ENCODE results near the gene ELP4. TPM values are rescaled to one million over a fixed set of nuclear protein-coding genes. Genes with fewer than 3 reads are reported as not detected.
A peak's percentile ranks its signal among the peaks of the same experiment; 100 is the strongest.

The ELP4 gene
- total and polyA plus RNA-seq, 3 experiments from 2014 or later: 18.4 to 23.2 (median 20.5) TPM

DNA sequence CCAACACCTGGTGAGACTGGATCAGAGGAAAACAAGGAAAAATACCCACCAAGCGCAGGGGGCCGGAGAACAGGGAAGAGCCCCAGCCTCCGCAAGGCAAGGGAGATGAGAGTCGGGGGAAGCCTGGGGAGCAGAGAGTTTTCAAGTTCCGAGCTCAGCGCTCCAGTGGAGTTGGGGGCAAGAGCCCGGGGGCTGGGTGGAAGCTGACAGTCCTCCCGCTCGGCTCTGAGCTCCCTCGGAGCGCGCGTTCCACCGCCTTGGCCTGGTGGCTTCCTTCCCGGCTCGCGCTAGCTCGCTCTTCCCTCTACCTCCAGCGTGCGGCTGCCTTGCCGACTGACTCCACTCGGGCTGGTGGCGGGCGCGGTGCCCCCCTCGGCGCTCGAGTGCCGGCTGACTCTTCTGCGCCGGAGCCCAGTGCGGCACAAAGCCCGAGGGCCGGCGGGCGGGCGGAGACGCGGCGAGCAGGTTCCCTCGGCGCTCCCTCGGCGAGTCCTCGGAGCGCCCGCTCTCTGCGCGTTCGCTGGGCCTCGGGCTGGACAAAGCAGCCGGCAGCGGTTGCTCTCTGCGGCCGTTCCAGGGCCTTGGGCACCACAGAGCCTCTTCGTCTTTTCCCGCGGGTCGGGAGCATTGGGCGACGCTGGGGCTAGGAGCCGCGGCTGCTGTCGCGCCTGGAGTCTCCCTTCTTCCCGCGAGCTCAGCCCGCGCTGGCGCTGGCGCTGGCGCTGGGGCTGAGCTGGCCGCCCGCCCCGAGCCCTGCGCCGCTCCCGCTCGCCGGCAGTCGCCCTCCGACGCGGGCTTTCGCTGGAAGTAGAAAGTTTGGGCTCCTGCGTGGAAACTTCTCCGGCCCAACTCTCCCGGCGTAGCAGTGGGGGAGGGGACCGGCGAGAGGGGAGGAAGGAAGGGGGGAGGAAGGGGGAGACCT lies 300.6 kb downstream of the ELP4 start:
- CTCF ChIA-PET: no interaction called here
- H3K9me3 ChIP-seq (ENCODE audit: low read length): no peaks in the 10 kb centered on the region
- Mint-ChIP-seq H3K4me3 (peak overlapping the region; percentile 74 to 84 (median 83)), H3K4me1 (peaks cover 44 to 62% (median 49%) of the 10 kb centered on the region in 3 donors), H3K36me3 (no peaks in the 10 kb centered on the region), H3K27me3 (peaks cover 72 to 77% of the 10 kb centered on the region in 2 donors), H3K9me3 (peaks cover 0 to 27% (median 9%) of the 10 kb centered on the region in 5 donors), H3K27ac (peak overlapping the region in 1 of 8 donors; percentile 6)
- H3K36me3 ChIP-seq (ENCODE audit: insufficient read depth, low read length): no peaks in the 10 kb centered on the region
- DNase-seq: no peak
- POLR2A ChIA-PET: no interaction called here
- H3K4me3 ChIP-seq (ENCODE audit: low read length): peak overlapping the region; percentile 58
- H3K27me3 ChIP-seq (ENCODE audit: insufficient read depth, low read length, poor library complexity, severe bottlenecking): peaks cover 84% of the 10 kb centered on the region
- H3K4me1 ChIP-seq (ENCODE audit: insufficient read depth, low read length): peaks cover 44% of the 10 kb centered on the region
- H3K27ac ChIP-seq (ENCODE audit: low read depth, low read length): peak overlapping the region; percentile 24

DNA sequence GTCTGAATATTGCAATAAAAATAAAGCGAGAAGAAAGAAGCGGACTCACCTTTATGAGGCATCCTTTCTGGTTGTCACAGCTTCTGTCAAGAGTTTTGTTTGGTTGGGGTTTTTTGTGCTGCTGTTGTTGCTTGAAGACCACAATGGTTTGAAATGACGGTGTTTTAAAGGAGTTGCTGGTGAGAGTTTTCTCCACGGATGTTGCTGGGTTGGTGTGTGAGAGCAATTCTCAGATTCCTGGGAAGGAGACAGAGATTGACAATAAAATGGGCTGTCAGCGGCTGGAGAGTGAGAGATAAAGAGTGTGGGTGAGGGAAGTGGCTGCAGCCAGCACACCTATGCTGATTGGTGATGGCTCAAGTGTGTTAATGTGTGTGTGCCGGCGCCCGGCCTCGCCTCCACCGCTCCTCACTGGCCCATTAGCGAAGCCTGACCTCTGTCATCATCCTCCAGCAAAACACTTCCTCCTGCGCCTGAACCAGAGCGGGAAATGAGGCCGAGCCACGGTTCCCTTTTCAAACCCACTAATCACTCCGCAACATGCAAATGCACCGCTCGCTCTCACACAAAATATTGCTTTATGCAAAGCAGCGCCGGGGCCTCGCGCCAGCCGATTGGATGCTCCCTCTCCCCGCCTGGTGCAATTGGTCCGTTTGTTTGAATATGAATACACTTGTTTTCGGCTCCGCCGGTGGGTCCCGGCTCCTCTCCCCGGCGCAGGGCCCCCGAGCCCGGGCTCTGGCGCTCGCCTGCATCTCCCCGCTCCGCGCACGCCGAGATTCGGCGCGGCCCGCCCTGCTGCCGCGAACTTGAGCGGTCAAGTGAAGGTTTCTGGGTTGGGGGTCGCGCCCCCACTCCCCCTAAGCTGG lies 301.4 kb downstream of the ELP4 start, which contains the start of gene PAX6:
PAX6 (minus strand) TSS at position 544 of the 869 bp plus-strand sequence. CDS start 4,911 bp downstream, outside the sequence.
- no peaks in the 10 kb centered on the region for H3K36me3 ChIP-seq (ENCODE audit: insufficient read depth, low read length)
- H3K9me3 ChIP-seq (ENCODE audit: low read length): no peaks in the 10 kb centered on the region
- peak in 3 of 5 donors; percentile 10 to 35 (median 31) for DNase-seq
- peaks cover 76 to 79% of the 10 kb centered on the region in 2 donors for H3K27me3 Mint-ChIP-seq
- peak within 1 kb of the TSS in 5 of 8 donors; percentile 17 to 82 (median 51) for H3K27ac Mint-ChIP-seq
- H3K27ac ChIP-seq (ENCODE audit: low read depth, low read length): peak within 1 kb of the TSS; percentile 24
- CTCF ChIA-PET: no interaction called here
- POLR2A ChIA-PET: no interaction called here
- no peaks in the 10 kb centered on the region for H3K36me3 Mint-ChIP-seq
- peak within 1 kb of the TSS; percentile 75 to 92 (median 84) for H3K4me3 Mint-ChIP-seq
- peaks cover 0 to 27% (median 9%) of the 10 kb centered on the region in 5 donors for H3K9me3 Mint-ChIP-seq
- peaks cover 49 to 70% (median 58%) of the 10 kb centered on the region in 3 donors for H3K4me1 Mint-ChIP-seq
- H3K27me3 ChIP-seq (ENCODE audit: insufficient read depth, low read length, poor library complexity, severe bottlenecking): peaks cover 86% of the 10 kb centered on the region
- H3K4me3 ChIP-seq (ENCODE audit: low read length): peak within 1 kb of the TSS; percentile 58
- peaks cover 47% of the 10 kb centered on the region for H3K4me1 ChIP-seq (ENCODE audit: insufficient read depth, low read length)

DNA sequence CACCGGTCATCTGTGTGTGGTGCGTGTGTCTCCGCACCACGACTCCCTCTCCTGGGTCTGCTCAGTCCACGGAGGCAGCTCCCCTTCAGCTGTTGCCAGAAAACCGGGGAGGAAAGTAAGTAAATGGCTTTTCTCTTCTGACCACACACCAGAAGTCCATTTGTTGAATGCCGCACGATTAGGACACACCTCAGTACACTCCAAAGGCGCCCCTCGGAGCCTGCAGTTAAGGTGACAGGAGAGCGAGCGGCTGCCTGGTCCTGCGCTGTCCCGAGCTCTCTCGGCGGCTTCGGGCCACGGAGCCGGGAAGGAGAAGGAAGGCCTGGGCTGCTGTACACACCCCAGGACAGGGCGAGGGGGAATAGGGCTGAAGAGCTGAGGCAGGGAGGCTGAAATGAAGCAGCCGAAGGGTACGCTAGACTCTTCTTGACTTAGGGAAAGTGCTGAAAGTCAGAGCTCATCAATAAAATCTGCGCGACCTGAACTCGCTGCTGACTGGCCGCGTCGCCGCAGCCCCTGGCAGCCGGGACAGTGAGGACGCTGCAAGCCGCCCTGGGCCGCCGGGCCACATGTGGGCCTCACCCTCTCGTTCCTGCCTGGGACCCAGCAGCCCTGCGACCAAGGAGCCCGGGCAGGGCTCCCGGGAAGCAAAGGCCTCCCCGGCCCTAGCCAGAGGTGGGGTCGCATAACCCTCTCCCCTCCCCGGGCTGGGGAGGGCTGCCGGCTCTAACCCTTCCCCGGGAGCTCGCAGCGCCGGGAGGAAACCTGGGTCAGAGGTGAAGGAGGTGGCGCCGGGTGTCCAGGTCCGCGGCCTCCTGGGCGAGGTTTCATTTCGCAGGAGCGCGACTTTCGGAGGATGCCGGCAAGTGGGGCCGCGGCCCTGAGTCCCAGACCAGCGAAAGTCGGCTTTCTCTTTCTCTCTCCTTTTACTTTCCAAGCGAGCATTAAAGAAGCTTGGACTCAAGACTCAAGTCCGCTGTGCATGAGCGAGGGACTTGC lies 303.1 kb downstream of the ELP4 start:
- CTCF ChIA-PET: no interaction called here
- no peak for DNase-seq
- no peak overlapping the region for H3K27ac ChIP-seq (ENCODE audit: low read depth, low read length)
- peaks cover 85% of the 10 kb centered on the region for H3K27me3 ChIP-seq (ENCODE audit: insufficient read depth, low read length, poor library complexity, severe bottlenecking)
- peak overlapping the region in 4 of 8 donors; percentile 11 to 61 (median 36) for H3K27ac Mint-ChIP-seq
- peaks cover 0 to 18% (median 4%) of the 10 kb centered on the region in 5 donors for H3K9me3 Mint-ChIP-seq
- H3K4me1 Mint-ChIP-seq: peaks cover 54 to 75% (median 57%) of the 10 kb centered on the region in 3 donors
- no peaks in the 10 kb centered on the region for H3K36me3 Mint-ChIP-seq
- POLR2A ChIA-PET: no interaction called here
- no peaks in the 10 kb centered on the region for H3K9me3 ChIP-seq (ENCODE audit: low read length)
- H3K4me3 ChIP-seq (ENCODE audit: low read length): peak overlapping the region; percentile 41
- H3K4me1 ChIP-seq (ENCODE audit: insufficient read depth, low read length): peaks cover 47% of the 10 kb centered on the region
- peak overlapping the region; percentile 62 to 92 (median 83) for H3K4me3 Mint-ChIP-seq
- peaks cover 71 to 72% of the 10 kb centered on the region in 2 donors for H3K27me3 Mint-ChIP-seq
- H3K36me3 ChIP-seq (ENCODE audit: insufficient read depth, low read length): no peaks in the 10 kb centered on the region

DNA sequence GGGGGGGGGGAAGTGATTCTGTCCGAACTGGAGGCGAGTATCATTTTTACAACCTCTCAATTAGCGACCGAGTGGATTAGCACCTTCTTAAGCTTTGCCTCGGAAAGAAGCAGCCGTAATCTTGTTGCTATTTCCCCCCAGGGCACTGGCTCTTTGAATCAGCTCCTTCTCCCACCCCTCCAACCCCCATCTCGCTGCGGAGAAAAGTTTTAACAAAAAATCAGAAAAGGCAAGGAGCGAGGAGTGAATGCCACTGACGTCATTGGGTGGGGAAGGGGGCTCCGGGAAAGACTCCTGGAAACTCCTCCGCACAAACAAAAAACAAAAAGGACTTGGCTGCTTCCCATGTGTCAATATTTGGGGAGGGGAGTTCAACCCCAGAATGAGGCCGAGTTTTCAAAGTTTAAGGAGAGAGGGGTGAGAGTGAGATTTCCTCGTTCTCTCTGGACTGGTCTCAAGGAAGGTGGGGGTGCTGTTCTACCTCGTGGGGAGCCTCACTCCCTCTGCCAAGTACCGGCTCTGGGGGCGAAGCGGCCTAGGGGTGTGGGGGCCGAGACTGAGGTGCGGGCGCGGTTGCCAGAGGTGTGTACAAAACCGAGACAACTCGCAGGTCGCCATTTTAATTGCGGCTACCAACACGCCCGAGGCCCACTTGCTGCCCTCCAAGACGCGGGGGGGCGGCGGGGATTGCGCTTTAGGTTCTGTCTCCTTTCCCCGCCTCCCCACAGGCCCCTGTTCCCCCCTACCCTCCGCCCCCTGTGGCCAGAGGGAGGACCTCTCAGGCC lies 304.0 kb downstream of the ELP4 start:
- CTCF ChIA-PET: no interaction called here
- H3K27me3 ChIP-seq (ENCODE audit: insufficient read depth, low read length, poor library complexity, severe bottlenecking): peaks cover 85% of the 10 kb centered on the region
- H3K36me3 Mint-ChIP-seq: no peaks in the 10 kb centered on the region
- peak overlapping the region; percentile 62 to 92 (median 83) for H3K4me3 Mint-ChIP-seq
- no peaks in the 10 kb centered on the region for H3K36me3 ChIP-seq (ENCODE audit: insufficient read depth, low read length)
- no peak for DNase-seq
- peak overlapping the region in 1 of 8 donors; percentile 19 for H3K27ac Mint-ChIP-seq
- peak overlapping the region; percentile 28 for H3K4me3 ChIP-seq (ENCODE audit: low read length)
- POLR2A ChIA-PET: no interaction called here
- H3K4me1 Mint-ChIP-seq: peaks cover 54 to 78% (median 63%) of the 10 kb centered on the region in 3 donors
- no peak overlapping the region for H3K27ac ChIP-seq (ENCODE audit: low read depth, low read length)
- peaks cover 0 to 18% (median 3%) of the 10 kb centered on the region in 5 donors for H3K9me3 Mint-ChIP-seq
- peaks cover 69 to 72% of the 10 kb centered on the region in 2 donors for H3K27me3 Mint-ChIP-seq
- H3K9me3 ChIP-seq (ENCODE audit: low read length): no peaks in the 10 kb centered on the region
- peaks cover 47% of the 10 kb centered on the region for H3K4me1 ChIP-seq (ENCODE audit: insufficient read depth, low read length)

DNA sequence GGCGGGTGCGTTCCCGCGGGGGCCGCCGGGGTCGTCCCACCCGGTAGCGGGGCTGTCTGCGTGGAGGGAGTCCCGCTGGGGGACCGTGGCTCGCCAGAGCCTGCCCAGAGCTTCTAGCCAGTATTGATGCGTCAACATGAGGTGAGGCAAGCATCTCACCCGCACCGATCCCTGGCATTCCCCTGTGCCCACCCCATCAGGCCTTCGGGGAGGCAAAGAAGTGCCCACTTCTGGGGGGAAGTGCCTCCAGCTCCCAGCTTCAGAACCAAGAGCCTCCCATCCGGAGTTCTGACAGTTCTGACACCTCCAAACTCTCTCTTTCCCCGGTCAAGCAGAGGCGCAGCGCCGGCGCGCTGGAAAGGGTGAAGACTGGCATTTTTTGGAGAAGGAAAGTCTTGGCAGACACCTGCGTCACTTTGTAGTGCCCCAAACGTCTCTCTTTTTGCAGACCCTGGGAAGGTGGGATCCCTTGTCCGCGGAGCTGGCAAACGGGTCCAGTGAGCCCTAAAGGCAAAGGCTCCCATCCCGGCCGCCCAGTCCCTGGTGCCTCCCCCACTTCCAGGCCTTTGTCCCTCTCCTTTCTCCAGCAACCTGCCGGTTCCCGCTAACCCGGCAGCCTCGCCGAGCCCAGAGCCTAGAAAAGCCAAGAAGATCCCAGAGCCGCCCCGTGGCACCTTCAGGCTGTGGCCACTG lies 304.8 kb downstream of the ELP4 start:
- peaks cover 69 to 71% of the 10 kb centered on the region in 2 donors for H3K27me3 Mint-ChIP-seq
- H3K4me3 ChIP-seq (ENCODE audit: low read length): no peak overlapping the region
- peaks cover 0 to 13% (median 3%) of the 10 kb centered on the region in 5 donors for H3K9me3 Mint-ChIP-seq
- no peaks in the 10 kb centered on the region for H3K36me3 Mint-ChIP-seq
- H3K4me3 Mint-ChIP-seq: peak overlapping the region; percentile 10 to 72 (median 59)
- H3K36me3 ChIP-seq (ENCODE audit: insufficient read depth, low read length): no peaks in the 10 kb centered on the region
- peaks cover 49 to 74% (median 59%) of the 10 kb centered on the region in 3 donors for H3K4me1 Mint-ChIP-seq
- DNase-seq: no peak
- H3K27ac ChIP-seq (ENCODE audit: low read depth, low read length): no peak overlapping the region
- peaks cover 47% of the 10 kb centered on the region for H3K4me1 ChIP-seq (ENCODE audit: insufficient read depth, low read length)
- CTCF ChIA-PET: no interaction called here
- POLR2A ChIA-PET: no interaction called here
- peaks cover 85% of the 10 kb centered on the region for H3K27me3 ChIP-seq (ENCODE audit: insufficient read depth, low read length, poor library complexity, severe bottlenecking)
- no peak overlapping the region for H3K27ac Mint-ChIP-seq
- no peaks in the 10 kb centered on the region for H3K9me3 ChIP-seq (ENCODE audit: low read length)

DNA sequence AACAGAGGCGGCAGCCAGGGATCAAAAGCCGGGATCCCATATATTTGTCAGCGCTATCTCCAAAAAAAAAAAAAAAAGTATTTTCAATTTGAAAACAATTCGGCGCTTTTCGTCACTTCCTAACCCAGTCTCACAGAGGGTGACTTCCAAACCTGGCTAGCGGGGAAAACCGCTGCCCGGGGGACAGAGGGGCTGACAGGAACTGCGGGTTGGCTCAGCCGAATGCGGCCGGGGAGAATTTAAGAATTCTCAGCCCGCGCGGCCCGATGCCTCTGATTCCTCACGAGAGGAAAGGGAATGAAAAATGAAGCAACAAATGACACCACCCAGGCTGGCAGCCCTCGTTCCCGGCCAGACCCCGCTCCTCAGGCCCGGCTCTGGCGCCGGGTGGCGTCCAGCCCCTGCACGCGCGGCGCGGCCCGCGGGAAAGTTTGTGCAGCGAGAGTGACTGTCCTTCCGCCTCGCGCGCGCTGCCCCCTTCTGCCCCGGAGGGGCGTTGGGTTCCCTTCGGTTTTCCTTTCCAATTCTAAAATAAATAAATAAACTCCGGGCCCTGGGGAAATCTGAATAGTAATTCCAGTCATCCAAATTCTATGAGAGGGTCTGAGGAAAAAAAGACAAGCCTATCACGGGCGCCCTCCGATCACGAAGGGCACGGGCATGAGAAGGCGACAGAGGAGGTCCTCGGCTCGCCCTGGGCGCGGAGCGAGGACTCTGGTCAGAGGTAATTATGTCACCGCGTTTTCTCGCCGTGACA lies 306.3 kb downstream of the ELP4 start:
- Histone ChIP-seq H3K4me1 (ENCODE audit: insufficient read depth, low read length) (peaks cover 34% of the 10 kb centered on the region), H3K4me3 (ENCODE audit: low read length) (peak overlapping the region; percentile 15), H3K27ac (ENCODE audit: low read depth, low read length) (no peak overlapping the region), H3K27me3 (ENCODE audit: insufficient read depth, low read length, poor library complexity, severe bottlenecking) (peaks cover 83% of the 10 kb centered on the region), H3K36me3 (ENCODE audit: insufficient read depth, low read length) (no peaks in the 10 kb centered on the region), H3K9me3 (ENCODE audit: low read length) (no peaks in the 10 kb centered on the region)
- H3K9me3 Mint-ChIP-seq: peaks cover 0 to 9% (median 5%) of the 10 kb centered on the region in 5 donors
- CTCF ChIA-PET: no interaction called here
- POLR2A ChIA-PET: no interaction called here
- no peak for DNase-seq
- H3K27ac Mint-ChIP-seq: peak overlapping the region in 2 of 8 donors; percentile 43 to 71
- H3K36me3 Mint-ChIP-seq: no peaks in the 10 kb centered on the region
- H3K4me3 Mint-ChIP-seq: peak overlapping the region; percentile 43 to 84 (median 74)
- peaks cover 40 to 63% (median 49%) of the 10 kb centered on the region in 3 donors for H3K4me1 Mint-ChIP-seq
- H3K27me3 Mint-ChIP-seq: peaks cover 69 to 71% of the 10 kb centered on the region in 2 donors

Measured in CD8-positive, alpha-beta memory T cell (primary cell).